ENCODE data around the gene HPS1. TPM values are rescaled to one million over a fixed set of nuclear protein-coding genes. Genes with fewer than 3 reads are reported as not detected.

Gene HPS1
- total RNA-seq, 8 experiments from 2014 or later, result 8.6 to 76.9 (median 20.5) TPM

DNA sequence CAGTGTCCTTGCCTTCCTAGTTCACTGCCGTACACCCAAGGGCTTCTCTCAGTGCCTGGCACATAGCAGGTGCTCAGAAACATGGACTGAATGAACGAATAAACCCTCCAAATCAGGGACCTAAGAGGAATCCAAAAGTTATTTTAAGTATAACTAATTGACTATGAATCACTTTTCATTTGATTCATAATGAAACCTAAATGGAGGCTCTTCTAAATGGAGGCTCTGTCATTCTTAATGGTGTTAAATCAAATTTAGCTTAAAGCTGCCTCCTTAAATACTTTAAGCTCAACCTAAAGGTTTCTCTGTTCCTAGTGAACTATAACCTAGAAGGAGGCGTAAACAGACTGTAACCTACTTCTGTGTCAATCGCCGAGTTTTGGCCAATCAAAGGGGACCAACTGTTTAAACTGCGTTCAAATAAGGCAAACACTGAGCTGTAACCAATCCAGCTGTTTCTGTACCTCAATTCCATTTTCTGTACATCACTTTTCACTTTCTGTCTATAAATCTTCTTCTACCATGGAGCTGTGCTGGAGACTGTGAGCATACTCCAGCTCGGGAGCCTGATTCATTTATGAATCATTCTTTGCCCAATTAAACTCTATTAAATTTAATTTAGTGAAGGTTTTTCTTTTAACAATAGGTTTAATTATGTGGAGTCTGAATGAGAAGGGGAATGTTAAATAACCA is 42.8 kb downstream of the HPS1 start:
- Histone ChIP-seq H3K4me3 (no peak overlapping the region), H3K27ac (no peak overlapping the region), H3K4me1 (replicated peaks in 1 of 2) (peaks cover 0 to 9% of the 10 kb centered on the region in 2 donors)
- in situ Hi-C loops (cut with MboI; ENCODE audit: low pct_unique_long_range_greater_than_20kb in 2 of 9, low sequenced_read_pairs in 9 of 9, unreplicated experiment in 9 of 9), result no loop called here
- 43 to 100% (median 72%) methylated on average over 1 to 7 of the region's 7 CpGs for WGBS, 10 experiments
- peak in 5 of 8 experiments; percentile 21 to 69 (median 39) for ATAC-seq (replicated peaks in 6 of 8)

DNA sequence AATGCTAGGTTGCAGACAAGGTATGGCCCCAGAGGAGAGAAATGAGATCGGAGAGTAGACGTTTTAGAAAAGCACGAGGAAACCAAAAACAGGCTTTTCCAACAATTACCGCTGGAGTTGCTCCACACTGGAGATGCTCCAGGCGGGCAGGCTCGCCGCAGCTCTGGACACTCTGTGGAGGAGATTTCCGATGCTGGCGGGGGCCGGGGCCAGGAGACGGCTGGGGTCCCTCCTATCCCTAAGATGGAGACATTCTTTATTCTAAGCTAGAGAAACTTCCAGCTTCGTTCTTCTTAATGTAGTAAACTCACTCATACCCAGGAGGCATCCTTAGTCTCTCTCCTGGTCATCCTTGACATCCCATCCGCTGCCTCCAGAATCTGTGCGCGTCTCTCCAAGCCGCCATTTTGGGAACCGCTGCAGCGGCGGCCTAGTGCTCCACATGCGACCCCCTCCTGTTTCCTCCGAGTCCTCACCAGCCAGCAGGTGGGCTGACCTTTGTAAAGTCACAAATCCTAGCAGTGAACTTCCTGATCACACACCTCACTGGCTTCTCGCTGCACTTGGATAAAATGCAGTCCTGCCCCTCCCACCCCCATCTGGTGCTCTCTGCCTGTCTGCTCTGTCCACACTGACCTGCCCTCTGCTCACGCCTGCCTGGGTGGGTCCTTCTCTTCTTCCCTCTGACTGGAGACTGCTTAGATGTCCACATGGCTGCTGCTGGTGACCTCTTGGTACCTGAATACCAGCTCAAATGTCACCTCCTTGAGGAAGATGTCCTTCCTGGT is 43.6 kb downstream of the HPS1 start:
- Histone ChIP-seq H3K27ac (no peak overlapping the region), H3K4me3 (no peak overlapping the region), H3K4me1 (replicated peaks in 1 of 2) (peaks cover 0 to 9% of the 10 kb centered on the region in 2 donors)
- WGBS, 10 experiments, result 80 to 100% (median 94%) methylated on average over 1 to 19 of the region's 23 CpGs; no CpG with 5 or more reads in 1 of the 10 experiments
- ATAC-seq (replicated peaks in 6 of 8), result peak in 2 of 8 experiments; percentile 45 to 70
- in situ Hi-C loops (cut with MboI; ENCODE audit: low pct_unique_long_range_greater_than_20kb in 2 of 9, low sequenced_read_pairs in 9 of 9, unreplicated experiment in 9 of 9), result no loop called here

DNA sequence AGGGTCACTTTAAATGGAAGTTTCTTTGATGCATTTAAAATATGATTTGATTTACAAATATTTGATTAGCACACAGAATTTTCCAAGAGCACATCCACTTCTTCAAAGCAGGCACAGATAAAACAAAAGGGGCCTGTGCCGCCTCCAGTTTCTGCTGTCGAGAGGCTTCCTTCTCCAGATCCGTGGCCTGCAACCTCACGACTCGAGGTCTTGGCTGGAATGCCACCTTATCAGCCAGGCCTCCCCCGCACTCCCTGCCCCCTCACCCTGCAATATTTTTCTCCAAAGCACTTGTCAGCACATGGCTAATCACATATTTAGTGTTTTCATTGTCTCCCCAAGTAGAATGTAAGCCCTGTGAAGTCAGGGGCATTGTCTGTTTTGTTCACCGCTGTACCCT is 44.3 kb downstream of the HPS1 start:
- no peak for ATAC-seq (replicated peaks in 6 of 8)
- no peak overlapping the region for H3K27ac ChIP-seq

DNA sequence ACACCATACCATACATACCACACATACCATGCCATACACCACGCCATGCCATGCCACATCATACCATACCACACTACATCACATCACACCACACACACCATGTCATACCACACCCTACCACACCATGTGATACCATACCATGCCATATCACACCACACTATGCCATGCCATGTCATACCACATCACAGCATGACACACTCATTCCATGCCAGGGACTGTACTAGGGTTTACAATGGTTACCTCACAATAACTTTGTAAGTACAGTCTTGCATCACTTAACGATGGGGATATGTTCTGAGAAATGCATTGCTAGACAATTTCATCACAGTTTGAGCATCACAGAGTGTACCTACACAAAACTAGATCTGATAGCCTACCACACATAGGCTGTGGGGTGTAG is 46.3 kb downstream of the HPS1 start:
- Histone ChIP-seq H3K27ac (no peak overlapping the region), H3K4me1 (replicated peaks in 1 of 2) (peaks cover 0 to 9% of the 10 kb centered on the region in 2 donors), H3K4me3 (no peak overlapping the region)
- 50 to 100% (median 90%) methylated on average over 1 to 2 of the region's 2 CpGs; no CpG with 5 or more reads in 1 of the 10 experiments for WGBS, 10 experiments
- in situ Hi-C loops (cut with MboI; ENCODE audit: low pct_unique_long_range_greater_than_20kb in 2 of 9, low sequenced_read_pairs in 9 of 9, unreplicated experiment in 9 of 9), result no loop called here
- ATAC-seq (replicated peaks in 6 of 8), result no peak

More for the DNA sequence above, 44.3 kb downstream of the HPS1 start:
- WGBS, 10 experiments, result 88 to 100% (median 98%) methylated on average over 2 to 4 of the region's 7 CpGs; no CpG with 5 or more reads in 4 of the 10 experiments
- peaks cover 0 to 9% of the 10 kb centered on the region in 2 donors for H3K4me1 ChIP-seq (replicated peaks in 1 of 2)
- in situ Hi-C loops (cut with MboI; ENCODE audit: low pct_unique_long_range_greater_than_20kb in 2 of 9, low sequenced_read_pairs in 9 of 9, unreplicated experiment in 9 of 9), result no loop called here
- H3K4me3 ChIP-seq, result no peak overlapping the region

DNA sequence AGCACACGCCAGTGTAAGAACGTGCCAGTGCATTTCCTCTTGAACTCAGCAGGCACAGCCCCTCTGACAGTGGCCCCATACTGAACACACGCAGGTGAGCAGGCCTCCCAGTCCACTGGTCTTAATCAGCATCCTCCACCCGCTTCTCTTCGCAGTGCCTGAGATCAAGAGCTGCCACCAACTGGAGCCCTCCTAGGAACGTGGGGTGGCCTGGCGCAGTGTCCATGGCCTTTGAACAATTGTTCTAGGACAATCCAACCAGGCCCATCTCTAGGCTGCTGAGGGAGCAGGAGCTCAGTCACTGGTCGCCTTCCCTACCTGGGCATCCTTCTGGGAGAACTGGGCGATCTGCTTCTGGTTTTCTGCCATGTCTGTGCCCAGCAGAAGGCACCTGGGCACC is 47.0 kb downstream of the HPS1 start:
- in situ Hi-C loops (cut with MboI; ENCODE audit: low pct_unique_long_range_greater_than_20kb in 2 of 9, low sequenced_read_pairs in 9 of 9, unreplicated experiment in 9 of 9), result loop anchor here in 1 of 9 experiments (25.0 kb wide), 1 partner anchor 162 kb away; no protein-coding TSS in a partner anchor
- H3K4me3 ChIP-seq, result no peak overlapping the region
- no peak for ATAC-seq (replicated peaks in 6 of 8)
- H3K4me1 ChIP-seq (replicated peaks in 1 of 2), result peaks cover 0 to 4% of the 10 kb centered on the region in 2 donors
- H3K27ac ChIP-seq, result no peak overlapping the region
- WGBS, 10 experiments, result 76 to 100% (median 88%) methylated on average over 1 to 7 of the region's 9 CpGs; no CpG with 5 or more reads in 4 of the 10 experiments

DNA sequence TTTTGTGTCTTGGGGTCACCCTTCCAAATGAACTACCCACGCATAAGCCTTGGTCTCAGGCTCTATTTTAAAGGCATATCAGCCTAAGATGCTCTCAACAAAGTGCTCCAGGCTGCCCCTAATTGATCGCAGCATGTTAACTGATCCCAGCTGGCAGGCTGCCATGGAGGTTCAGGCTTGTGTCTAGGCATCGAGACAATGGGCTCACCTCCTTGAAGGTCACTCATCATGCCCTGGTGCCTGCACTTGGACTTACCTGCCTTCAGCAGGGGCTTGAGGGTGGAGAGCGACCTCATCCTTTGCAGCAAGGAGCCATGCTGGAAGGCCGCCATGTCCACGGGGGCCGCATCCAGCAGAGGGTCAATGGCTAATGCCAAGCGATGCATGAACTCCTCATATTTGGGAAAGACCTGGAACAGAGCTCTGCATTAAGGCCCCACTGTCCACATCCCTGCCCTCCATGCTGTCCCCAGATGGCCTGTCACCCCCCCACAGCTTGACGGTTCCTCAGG is 49.6 kb downstream of the HPS1 start:
- ATAC-seq (replicated peaks in 6 of 8), result no peak
- 40 to 100% (median 87%) methylated on average over 1 to 5 of the region's 9 CpGs; no CpG with 5 or more reads in 3 of the 10 experiments for WGBS, 10 experiments
- peaks cover 0 to 4% of the 10 kb centered on the region in 2 donors for H3K4me1 ChIP-seq (replicated peaks in 1 of 2)
- H3K4me3 ChIP-seq, result no peak overlapping the region
- no peak overlapping the region for H3K27ac ChIP-seq
- in situ Hi-C loops (cut with MboI; ENCODE audit: low pct_unique_long_range_greater_than_20kb in 2 of 9, low sequenced_read_pairs in 9 of 9, unreplicated experiment in 9 of 9), result loop anchor here in 1 of 9 experiments (25.0 kb wide), 1 partner anchor 160 kb away; no protein-coding TSS in a partner anchor

DNA sequence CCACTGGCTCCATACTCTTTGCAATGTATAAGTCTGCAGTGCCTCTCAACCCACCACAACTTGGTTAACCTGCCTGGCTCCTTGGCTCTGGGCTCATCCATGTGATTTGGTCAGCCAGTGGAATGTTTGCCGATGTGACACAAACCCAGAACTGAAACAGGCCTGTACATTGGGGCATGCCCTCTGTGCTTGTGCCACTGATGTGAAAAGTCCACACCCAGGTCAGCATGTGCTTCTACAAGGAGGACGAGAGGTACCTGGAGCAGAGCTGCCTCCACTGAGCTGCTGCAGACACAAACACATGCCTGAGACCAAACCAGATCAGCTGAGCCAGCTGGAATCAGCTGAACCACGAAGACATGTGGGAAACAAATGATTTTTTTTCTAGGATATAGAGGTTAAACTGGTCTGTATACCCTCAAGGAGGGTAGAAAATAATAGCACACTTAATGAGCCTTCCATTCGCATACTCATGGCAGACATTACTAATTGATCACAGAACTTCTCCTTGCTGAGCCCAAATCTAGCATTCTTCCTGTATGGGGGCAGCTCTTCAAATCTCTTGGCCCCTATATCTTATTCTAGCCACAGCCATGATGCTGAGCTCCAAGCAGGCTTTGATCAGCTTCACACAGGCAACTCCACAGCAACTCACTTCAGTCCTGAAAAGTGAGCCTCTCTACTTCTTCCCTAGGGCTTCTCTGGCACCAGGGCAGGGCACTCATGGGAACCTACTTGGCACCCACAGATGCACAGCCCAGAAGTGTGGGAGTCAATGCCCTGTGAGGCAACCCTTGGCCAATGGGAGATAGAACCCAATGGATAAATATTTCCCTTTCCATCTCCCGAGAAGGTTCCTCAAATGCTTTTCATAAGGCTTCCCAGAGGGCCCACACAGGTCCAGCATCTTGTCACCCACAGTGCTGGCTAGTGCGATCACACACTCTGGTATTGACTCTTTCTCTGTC is 50.4 kb downstream of the HPS1 start:
- Histone ChIP-seq H3K4me3 (no peak overlapping the region), H3K27ac (no peak overlapping the region), H3K4me1 (replicated peaks in 1 of 2) (peaks cover 0 to 4% of the 10 kb centered on the region in 2 donors)
- 72 to 100% (median 90%) methylated on average over 1 to 5 of the region's 6 CpGs; no CpG with 5 or more reads in 2 of the 10 experiments for WGBS, 10 experiments
- in situ Hi-C loops (cut with MboI; ENCODE audit: low pct_unique_long_range_greater_than_20kb in 2 of 9, low sequenced_read_pairs in 9 of 9, unreplicated experiment in 9 of 9), result loop anchor here in 1 of 9 experiments (25.0 kb wide), 1 partner anchor 159 kb away; no protein-coding TSS in a partner anchor
- no peak for ATAC-seq (replicated peaks in 6 of 8)

DNA sequence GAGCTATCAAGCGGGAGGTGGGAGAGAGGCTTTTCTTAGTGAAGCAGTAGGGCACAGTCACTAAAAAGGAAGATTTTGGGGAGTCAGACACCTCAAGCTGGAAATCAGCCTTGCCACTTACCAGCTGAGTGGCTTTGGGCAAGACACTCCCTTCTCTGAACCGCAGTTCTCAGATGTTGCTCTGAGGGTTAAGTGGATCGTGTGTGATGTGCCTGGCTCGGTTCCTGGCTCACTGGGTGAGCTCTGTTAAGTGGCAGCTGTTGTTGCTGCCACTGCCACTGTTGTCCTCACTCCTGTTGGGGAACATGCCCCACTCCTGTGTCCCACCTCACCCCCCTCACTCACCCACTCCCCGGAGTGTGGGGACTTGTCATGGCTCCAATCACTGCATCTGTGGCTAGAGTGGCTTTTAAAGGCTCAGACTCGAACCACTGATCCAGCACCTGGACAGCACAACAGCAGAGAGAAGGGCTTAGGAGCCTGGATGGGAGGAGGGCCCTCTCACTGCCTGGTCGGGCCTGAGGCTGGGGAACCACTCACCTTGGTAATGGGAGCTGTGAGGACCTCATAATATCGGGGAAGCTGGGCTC is 51.8 kb downstream of the HPS1 start:
- 67 to 100% (median 80%) methylated on average over 1 to 2 of the region's 8 CpGs; no CpG with 5 or more reads in 3 of the 10 experiments for WGBS, 10 experiments
- Histone ChIP-seq H3K4me3 (no peak overlapping the region), H3K27ac (no peak overlapping the region), H3K4me1 (replicated peaks in 1 of 2) (peaks cover 0 to 4% of the 10 kb centered on the region in 2 donors)
- in situ Hi-C loops (cut with MboI; ENCODE audit: low pct_unique_long_range_greater_than_20kb in 2 of 9, low sequenced_read_pairs in 9 of 9, unreplicated experiment in 9 of 9), result loop anchor here in 1 of 9 experiments (25.0 kb wide), 1 partner anchor 158 kb away; no protein-coding TSS in a partner anchor
- peak in 1 of 8 experiments; percentile 8 for ATAC-seq (replicated peaks in 6 of 8)

DNA sequence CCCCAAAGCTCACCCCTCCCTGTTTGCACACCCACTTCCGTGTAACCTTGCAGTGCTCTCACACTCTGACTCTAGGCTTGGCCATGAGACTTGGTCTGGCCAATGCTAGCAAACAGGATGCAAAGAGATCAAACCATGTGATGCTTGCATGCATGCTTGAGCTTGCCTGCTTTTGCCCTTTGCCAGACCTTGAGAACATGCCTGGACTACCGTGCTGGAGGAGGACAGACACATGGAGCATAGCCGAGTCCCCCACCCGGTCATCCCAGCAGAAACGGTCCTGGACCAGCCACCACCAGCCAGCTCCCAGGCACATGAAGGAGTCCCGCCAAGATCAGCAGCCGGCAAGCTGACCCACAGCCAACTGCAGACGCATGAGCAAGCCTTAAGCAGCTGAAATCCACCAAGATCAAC is 55.1 kb downstream of the HPS1 start:
- no peak overlapping the region for H3K27ac ChIP-seq
- WGBS, 10 experiments, result 0 to 80% (median 8%) methylated on average over 1 to 5 of the region's 8 CpGs; no CpG with 5 or more reads in 3 of the 10 experiments
- in situ Hi-C loops (cut with MboI; ENCODE audit: low pct_unique_long_range_greater_than_20kb in 2 of 9, low sequenced_read_pairs in 9 of 9, unreplicated experiment in 9 of 9), result loop anchor here in 1 of 9 experiments (25.0 kb wide), 1 partner anchor 154 kb away; no protein-coding TSS in a partner anchor
- H3K4me1 ChIP-seq (replicated peaks in 1 of 2), result peaks cover 0 to 4% of the 10 kb centered on the region in 2 donors
- no peak overlapping the region for H3K4me3 ChIP-seq
- ATAC-seq (replicated peaks in 6 of 8), result peak in 1 of 8 experiments; percentile 6

DNA sequence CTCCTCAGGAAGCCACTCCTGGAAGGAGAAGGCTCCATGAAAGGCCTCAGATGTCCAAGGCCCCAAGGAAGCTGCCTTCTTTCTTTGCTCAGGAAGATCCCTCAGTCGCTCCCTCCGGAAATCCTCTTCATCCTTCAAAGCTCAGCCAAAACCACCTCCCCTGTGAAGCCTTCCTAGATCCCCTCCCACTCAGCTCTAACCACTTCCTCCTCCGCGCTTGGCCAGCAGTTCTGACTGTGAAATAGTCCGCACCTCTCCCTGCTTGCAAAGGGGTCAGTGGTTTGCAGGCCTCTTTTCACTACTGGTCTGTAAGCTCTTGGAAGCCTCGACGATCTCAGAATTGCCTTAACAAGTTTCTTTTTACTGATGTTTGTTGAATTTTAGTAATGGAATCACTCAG is 55.7 kb downstream of the HPS1 start:
- WGBS, 10 experiments, result 50 to 97% (median 82%) methylated on average over 2 to 5 of the region's 7 CpGs; no CpG with 5 or more reads in 3 of the 10 experiments
- Histone ChIP-seq H3K4me1 (replicated peaks in 1 of 2) (peaks cover 0 to 4% of the 10 kb centered on the region in 2 donors), H3K4me3 (no peak overlapping the region), H3K27ac (no peak overlapping the region)
- ATAC-seq (replicated peaks in 6 of 8), result no peak
- in situ Hi-C loops (cut with MboI; ENCODE audit: low pct_unique_long_range_greater_than_20kb in 2 of 9, low sequenced_read_pairs in 9 of 9, unreplicated experiment in 9 of 9), result loop anchor here in 1 of 9 experiments (25.0 kb wide), 1 partner anchor 154 kb away; no protein-coding TSS in a partner anchor

DNA sequence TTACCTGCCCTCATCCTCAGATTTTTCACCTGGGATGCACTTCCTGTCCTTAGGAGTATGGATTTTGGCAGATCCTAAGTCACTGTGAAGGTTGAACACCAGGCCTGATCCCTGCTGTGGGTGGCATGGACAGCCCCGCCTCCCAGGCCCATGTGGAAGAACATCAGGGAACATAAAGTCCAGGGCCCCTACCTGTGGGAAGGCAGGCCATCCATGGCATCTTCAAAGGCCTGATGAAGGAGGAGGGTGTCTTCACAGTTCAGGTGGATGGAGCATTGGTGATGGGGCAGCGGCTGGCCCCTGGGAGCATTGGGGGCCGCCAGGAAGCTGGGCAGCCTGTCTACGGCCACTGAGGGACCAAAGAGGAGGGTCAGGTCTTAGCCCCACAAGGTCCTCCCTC is 56.3 kb downstream of the HPS1 start:
- WGBS, 10 experiments, result 93 to 100% (median 97%) methylated on average over 1 to 3 of the region's 4 CpGs; no CpG with 5 or more reads in 6 of the 10 experiments
- Histone ChIP-seq H3K27ac (no peak overlapping the region), H3K4me3 (no peak overlapping the region), H3K4me1 (replicated peaks in 1 of 2) (peaks cover 0 to 4% of the 10 kb centered on the region in 2 donors)
- no peak for ATAC-seq (replicated peaks in 6 of 8)
- in situ Hi-C loops (cut with MboI; ENCODE audit: low pct_unique_long_range_greater_than_20kb in 2 of 9, low sequenced_read_pairs in 9 of 9, unreplicated experiment in 9 of 9), result loop anchor here in 1 of 9 experiments (25.0 kb wide), 1 partner anchor 153 kb away; no protein-coding TSS in a partner anchor
